Measurements from ENCODE around the gene GRB10.

GRCh38 chr7:50818324-50818723 lies 35.6 kb upstream of the GRB10 start:
- TF ChIP-seq CTCF (IDR thresholded peaks at IDR 0.05; ENCODE audit: extremely low read depth in 1 of 2, insufficient read depth in 1 of 2, low read depth in 1 of 2, low read length in 2 of 2) (no peak), EZH2 (IDR thresholded peaks at IDR 0.05; ENCODE audit: borderline replicate concordance, low read depth, low read length, severe bottlenecking) (no peak), POLR2AphosphoS5 (IDR thresholded peaks at IDR 0.05; ENCODE audit: insufficient read depth, low read depth, low read length) (no peak), POLR2A (IDR thresholded peaks at IDR 0.05; ENCODE audit: low read depth, low read length) (no peak), MAX (IDR thresholded peaks at IDR 0.05; ENCODE audit: insufficient read depth, insufficient read length) (no peak), FOS (IDR thresholded peaks at IDR 0.05; ENCODE audit: borderline replicate concordance, insufficient read depth, low read length) (no peak), JUN (IDR thresholded peaks at IDR 0.05; ENCODE audit: borderline replicate concordance, insufficient read depth, insufficient read length, low read depth) (no peak), MYC (IDR thresholded peaks at IDR 0.05; ENCODE audit: low read depth, low read length) (no peak)

Data from endothelial cell of umbilical vein (primary cell).